Right renal cortex interstitium (tissue), 3 donors: ENCODE measurements around the gene PIP5K1B. TPM values are rescaled to one million over a fixed set of nuclear protein-coding genes. Genes with fewer than 3 reads are reported as not detected.

Experiments
- DNase-seq, 3 donors: peaks; one replicate each; pipeline ENCODE4 v3.0.0-alpha.2; 2013; ENCODE audit warnings: low read depth in 3 of 3, low spot score in 2 of 3
- polyA plus RNA-seq, 3 donors: library from polyadenylated mRNA; unstranded; fragments of 120-200 nt; gene quantifications; one replicate each; pipeline ENCODE4 v1.2.1, GENCODE V29; 2013; ENCODE audit not compliant: insufficient read length in 3 of 3

Gene PIP5K1B
- polyA plus RNA-seq, 3 donors = 7.7 to 8.5 (median 8.3) TPM

DNA sequence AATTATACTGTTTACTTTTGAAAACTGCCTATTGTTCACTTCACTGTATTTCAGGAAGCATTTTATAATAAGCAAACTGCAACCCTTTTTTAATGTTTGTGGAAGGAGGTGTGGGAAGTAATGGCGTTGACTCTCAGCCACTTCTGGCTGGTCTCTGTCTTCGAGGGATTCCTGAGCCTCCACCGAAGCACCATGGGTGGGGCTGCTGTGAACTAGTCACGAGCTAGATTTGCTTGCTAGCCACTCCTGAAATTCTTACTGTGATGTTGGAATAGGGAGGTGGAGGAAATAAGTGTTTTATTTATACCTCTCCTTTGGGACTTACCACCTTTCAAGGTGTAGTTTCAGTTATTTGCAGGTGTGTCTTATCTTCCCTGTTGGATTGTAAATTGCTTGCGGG, 26.8 kb downstream of the PIP5K1B start:
- no peak for DNase-seq

GRCh38 chr9:68732405-68733020, 27.5 kb downstream of the PIP5K1B start:
- DNase-seq = no peak

- no peak for DNase-seq
Measured at GRCh38 chr9:68733021-68733405, 28.0 kb downstream of the PIP5K1B start.

- no peak for DNase-seq
Measured at GRCh38 chr9:68738358-68738757, 33.3 kb downstream of the PIP5K1B start.

DNA sequence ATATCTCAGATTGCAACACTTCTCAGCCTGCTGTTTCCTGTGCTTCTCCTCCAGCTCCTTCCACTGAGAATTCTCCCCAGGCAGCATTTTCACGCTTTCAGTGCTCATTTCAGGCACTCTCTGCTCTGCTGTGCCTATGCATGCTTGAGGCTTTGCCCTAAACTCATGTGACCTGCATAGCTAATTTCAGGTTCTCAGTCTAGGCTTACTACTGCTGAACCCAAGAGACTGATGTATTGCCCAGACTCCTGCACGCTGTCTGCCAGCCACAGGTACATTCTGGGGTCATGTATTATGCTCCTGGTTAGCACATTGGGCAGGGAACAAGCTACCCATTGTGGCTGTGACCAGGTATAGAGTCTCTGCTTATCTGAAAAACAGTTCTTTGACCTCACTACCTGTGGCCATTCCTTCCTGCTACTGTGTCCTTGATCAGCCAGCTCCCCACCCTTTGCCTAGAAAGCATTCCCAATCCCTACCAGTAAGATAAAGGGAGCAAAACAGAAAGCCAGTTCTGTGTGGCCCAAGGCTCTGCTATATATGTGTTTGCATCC, 34.7 kb downstream of the PIP5K1B start:
- DNase-seq = no peak

DNA sequence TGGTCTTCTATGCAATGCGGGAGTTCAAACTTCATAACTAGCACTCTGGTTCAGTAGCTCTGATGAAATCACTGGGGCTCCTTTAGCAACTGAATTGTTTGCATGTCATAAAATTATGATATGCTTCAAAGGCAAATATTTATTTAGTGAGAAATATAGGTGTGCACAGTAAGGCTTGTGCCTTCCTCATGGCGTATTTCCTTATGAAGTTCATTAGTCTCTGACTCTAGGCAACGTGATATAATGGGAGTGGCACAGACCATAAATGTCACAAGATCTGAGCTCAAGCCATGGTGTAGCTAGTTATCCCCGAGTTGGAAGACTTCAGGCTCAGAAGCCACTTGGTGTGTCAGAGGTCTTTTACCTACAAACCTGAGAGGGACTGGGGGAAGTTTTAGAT, 35.5 kb downstream of the PIP5K1B start:
- no peak for DNase-seq

DNA sequence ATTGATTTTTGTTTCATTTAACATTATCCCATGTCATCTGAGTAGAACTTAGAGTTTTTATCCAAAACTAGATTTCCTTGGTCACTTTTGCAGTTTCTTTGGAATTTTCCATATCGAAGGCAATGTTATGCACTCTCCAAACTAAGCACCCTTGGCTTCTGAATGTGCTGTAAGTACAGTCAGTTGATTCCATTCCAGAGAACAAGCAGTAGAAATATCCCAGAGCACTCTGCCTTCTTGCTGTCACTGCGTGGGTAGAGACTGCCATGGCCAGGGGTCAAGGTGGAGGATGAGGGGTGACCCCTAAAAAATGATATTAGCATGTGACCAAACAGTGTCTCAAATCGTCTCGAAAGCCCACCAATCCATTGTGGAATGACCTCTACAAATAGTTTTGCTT, 36.2 kb downstream of the PIP5K1B start:
- DNase-seq = no peak

DNA sequence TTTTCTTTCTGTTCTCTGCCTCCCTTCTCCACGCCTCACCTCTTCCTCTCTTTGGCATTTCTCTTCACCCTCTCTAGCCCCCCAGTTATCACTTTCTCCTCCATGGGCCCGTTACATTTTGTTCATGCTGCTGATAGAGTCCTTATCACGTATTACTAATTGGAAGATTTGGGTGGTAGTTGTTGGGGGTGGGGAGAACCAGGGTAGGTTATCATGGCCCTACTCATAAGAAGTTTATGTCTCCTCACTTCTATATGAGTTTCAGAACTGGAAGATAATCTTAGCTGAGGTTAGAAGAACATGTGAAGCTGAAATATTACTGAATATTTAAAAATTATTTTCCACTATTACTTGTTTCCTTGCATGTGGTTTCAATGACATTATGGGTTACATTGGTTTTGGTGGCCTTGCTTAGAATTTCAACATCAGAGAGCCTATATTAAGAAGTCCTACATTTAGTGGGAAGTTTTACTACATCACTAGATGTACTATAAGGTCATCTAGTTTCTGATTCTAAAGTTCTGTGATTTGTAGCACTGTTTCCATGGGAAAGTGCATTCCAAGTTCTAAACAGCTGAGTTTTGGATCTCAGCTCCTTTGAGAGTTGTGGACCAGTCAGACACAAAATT, 36.8 kb downstream of the PIP5K1B start:
- DNase-seq = no peak

- DNase-seq = no peak
Measured at GRCh38 chr9:68742333-68742730, 37.3 kb downstream of the PIP5K1B start.

GRCh38 chr9:68744426-68744825, 39.4 kb downstream of the PIP5K1B start:
- DNase-seq = no peak

GRCh38 chr9:68746525-68746924, 41.5 kb downstream of the PIP5K1B start:
- DNase-seq = no peak

DNA sequence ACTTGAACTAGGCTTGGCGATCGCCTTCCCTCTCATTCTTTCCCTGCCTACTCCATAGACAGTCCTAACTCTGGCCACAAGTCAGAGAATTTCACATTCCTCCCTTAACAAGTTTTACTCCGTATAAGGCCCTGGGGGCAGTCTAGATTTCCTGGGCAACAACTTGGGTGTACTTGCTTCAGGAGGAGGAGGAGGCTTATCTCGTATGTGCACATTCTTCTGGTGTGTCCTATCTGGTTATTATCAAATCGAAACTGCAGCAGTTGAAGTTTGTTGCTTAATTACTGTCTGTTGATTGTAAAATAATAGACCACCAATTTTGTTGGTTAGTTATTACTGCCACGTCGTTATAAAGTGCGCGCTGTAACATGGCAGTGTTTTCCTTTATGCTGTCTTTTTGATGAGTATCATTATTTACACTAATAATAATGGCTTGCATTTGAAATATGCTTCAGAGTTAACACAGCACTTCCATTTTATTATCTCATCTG, 42.0 kb downstream of the PIP5K1B start:
- DNase-seq = peak in 1 of 3 donors; percentile 8

- no peak for DNase-seq
Measured at GRCh38 chr9:68749135-68749534, 44.1 kb downstream of the PIP5K1B start.

GRCh38 chr9:68749579-68750159, 44.6 kb downstream of the PIP5K1B start:
- DNase-seq = no peak

DNA sequence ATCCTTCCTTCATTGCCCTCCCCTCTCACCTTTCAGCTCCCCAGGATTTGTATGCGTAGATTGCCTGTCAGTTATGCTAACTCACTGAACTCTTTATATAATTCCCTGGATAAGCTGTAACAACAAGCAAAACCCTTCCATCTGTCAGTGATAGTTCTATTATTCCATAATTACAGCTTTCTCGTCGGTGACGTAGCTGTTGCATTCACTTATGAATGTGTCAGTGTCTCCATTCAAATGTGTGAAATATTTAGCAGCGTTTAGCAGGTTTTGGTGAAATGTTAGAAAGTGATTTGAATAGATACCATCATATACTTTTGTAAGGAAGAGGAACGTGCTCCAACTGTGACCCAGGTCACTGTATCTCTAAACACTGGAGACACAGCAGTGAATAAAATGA, 45.2 kb downstream of the PIP5K1B start:
- no peak for DNase-seq

DNA sequence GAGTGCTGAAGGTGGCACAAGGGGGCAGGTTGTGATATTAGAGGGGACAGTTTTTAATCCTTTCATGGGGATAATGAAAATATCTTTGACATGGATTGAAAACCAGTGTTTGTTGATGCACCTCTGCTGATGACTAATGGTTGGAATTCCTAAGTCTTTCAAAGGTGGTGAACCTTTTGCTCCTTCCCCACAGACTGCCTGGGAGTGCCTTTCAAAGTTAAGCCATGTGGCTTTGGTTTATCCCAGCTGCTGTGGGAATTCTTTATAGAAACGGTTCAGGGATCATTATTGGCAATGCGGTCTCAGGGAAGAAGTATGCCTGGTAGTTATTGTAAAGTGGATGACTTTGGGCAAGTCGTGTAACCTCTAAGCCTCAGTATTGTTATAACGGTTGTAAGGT, 45.7 kb downstream of the PIP5K1B start:
- DNase-seq = no peak

DNA sequence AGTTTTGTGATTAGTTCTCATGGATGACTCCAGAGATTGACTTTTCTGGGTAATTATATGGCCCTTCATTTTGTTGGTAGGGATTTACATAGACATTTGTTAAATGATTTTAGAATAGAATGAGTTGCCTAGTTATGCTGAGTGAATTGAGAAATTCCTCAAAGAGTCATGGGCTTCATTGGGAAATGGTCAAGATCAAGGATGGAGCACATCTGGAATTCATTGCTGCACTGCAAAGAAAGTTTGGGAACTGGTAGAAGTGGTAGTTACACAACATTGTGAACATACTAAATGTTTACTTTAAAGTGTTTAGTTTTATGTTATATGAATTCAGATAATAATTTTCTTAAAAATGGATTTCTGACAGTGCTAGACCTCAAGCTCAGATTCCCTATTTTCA, 46.5 kb downstream of the PIP5K1B start:
- no peak for DNase-seq

DNA sequence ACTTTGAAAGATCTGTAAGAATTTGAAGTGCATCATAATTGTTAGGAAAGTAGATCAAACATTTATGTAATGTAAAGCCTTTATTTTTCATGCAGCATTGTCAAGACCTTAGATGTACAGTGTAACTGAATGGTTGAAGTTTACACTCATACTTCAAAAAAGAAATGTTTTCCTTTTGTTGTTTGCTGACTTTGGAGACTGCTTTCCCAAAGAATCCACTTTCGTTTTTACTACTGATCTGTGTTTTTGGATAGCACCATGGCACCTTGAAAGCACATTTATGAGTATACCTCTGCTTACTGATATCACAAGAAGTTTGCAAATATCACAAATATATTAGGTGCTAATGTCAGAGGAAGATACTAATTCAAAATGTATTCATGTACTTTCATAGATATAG, 50.0 kb downstream of the PIP5K1B start:
- DNase-seq = no peak

DNA sequence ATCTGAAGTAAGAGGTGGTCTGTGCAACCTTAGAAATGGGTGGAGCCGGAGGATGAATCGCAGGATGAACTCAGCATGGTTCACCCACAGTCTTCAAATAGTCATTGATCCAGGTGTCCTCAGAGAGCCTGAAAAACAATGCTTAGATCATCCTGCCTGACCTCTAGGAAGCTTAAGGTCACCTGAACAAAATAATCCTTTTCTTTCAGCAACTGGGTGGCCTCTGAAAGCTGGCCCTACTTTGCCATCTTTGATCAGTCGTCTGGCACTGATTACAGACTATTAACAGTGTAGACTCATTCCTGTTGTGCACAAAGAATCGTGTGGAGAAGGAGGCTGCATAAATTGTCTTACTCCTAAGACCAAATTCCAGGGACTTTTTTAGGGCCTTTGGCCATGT, 50.7 kb downstream of the PIP5K1B start:
- DNase-seq = peak in 1 of 3 donors; percentile 23

GRCh38 chr9:68759981-68760673, 55.1 kb downstream of the PIP5K1B start:
- no peak for DNase-seq

- no peak for DNase-seq
Measured at GRCh38 chr9:68760674-68761333, 55.8 kb downstream of the PIP5K1B start.
